ENCODE data around the gene FIGLA. TPM values are rescaled to one million over a fixed set of nuclear protein-coding genes. Genes with fewer than 3 reads are reported as not detected.
A peak's percentile ranks its signal among the peaks of the same experiment; 100 is the strongest.
"Not testable (repeated sequence)": the region's sequence is repeated elsewhere in the genome, so short reads cannot be mapped to it uniquely, and the experiment has no call there.

The FIGLA gene
- total RNA-seq, 1 donor from 2014 or later: not detected

DNA sequence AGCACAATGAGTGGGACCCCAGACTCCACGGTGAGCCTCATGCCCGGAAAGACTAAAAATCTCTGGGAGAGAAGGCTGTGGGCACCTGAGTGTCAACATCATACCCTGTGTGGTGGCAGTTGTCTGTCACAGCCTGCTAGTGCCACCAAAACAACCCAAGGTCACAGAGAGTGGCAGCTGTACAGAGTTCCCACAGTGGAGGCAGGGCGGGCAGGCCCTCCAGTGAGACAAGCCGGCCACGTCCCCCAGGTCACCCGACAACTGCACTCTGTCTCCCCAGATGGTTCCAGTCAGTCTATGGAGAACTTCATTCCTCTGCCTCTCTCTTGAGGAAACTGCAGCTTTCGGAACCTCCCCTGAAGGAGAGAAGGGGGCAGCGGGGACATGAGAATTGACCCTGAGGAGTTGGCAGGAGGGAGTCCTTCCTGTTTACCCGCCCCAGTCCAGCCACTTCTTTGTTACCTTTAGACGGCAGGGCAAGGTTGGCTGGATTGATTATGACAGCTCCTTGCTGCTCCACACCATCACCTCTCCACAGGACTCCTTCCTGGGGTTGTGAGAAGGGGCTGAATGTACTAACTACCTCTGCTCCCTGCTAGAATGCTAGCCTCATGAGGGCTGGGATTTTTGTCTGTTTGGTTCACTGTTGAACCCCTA is 11.3 kb upstream of the FIGLA start:
- peaks cover 12% of the 10 kb centered on the region for H3K9me3 Mint-ChIP-seq
- intact Hi-C loops (cut with micrococcal nuclease): no loop called here
- no peak overlapping the region for H3K27ac Mint-ChIP-seq
- no peak for DNase-seq (ENCODE audit: low spot score)
- no peak overlapping the region for H3K4me3 Mint-ChIP-seq
- H3K36me3 Mint-ChIP-seq (ENCODE audit: low read depth): peaks cover 3% of the 10 kb centered on the region
- H3K27me3 Mint-ChIP-seq (ENCODE audit: insufficient read depth): no peaks in the 10 kb centered on the region
- H3K4me1 Mint-ChIP-seq (ENCODE audit: low read depth): peaks cover 4% of the 10 kb centered on the region

GRCh38 chr2:70799706-70800105 is 9.3 kb upstream of the FIGLA start:
- intact Hi-C loops (cut with micrococcal nuclease): no loop called here
- DNase-seq (ENCODE audit: low spot score): no peak
- no peak overlapping the region for H3K4me3 Mint-ChIP-seq
- H3K27ac Mint-ChIP-seq: no peak overlapping the region
- H3K27me3 Mint-ChIP-seq (ENCODE audit: insufficient read depth): no peaks in the 10 kb centered on the region
- peaks cover 12% of the 10 kb centered on the region for H3K9me3 Mint-ChIP-seq
- H3K4me1 Mint-ChIP-seq (ENCODE audit: low read depth): peaks cover 4% of the 10 kb centered on the region
- H3K36me3 Mint-ChIP-seq (ENCODE audit: low read depth): peaks cover 3% of the 10 kb centered on the region

GRCh38 chr2:70797996-70798395 is 7.6 kb upstream of the FIGLA start:
- intact Hi-C loops (cut with micrococcal nuclease); H3K36me3 Mint-ChIP-seq (ENCODE audit: low read depth); H3K4me1 Mint-ChIP-seq (ENCODE audit: low read depth); DNase-seq (ENCODE audit: low spot score); H3K4me3 Mint-ChIP-seq; H3K27ac Mint-ChIP-seq; H3K27me3 Mint-ChIP-seq (ENCODE audit: insufficient read depth): not testable (repeated sequence)
- H3K9me3 Mint-ChIP-seq: peaks cover 12% of the 10 kb centered on the region

GRCh38 chr2:70797506-70797905 is 7.1 kb upstream of the FIGLA start:
- intact Hi-C loops (cut with micrococcal nuclease): no loop called here
- H3K27ac Mint-ChIP-seq: no peak overlapping the region
- H3K9me3 Mint-ChIP-seq: peaks cover 12% of the 10 kb centered on the region
- no peak for DNase-seq (ENCODE audit: low spot score)
- H3K4me1 Mint-ChIP-seq (ENCODE audit: low read depth): peaks cover 4% of the 10 kb centered on the region
- H3K4me3 Mint-ChIP-seq: no peak overlapping the region
- H3K36me3 Mint-ChIP-seq (ENCODE audit: low read depth): peaks cover 3% of the 10 kb centered on the region
- H3K27me3 Mint-ChIP-seq (ENCODE audit: insufficient read depth): peaks cover 4% of the 10 kb centered on the region

DNA sequence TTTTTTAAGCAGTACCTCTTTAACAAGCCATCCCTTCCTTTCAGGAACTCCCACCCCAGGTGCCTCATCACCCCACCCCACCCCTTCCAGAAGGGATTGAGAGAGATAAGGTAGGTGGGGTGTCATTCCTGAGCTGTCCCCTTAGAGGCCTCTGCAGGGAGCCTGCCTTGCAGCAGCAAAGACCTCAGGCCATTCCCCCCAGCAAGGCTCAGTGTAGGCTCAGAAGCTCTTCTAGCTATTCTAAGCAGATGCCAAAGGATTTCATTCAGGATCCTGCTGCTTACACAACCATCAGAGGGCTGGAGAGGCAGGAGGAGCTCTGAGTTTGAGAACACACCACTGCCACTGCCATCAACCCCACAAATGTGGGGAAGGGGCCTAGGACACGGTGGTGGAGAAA is 5.8 kb upstream of the FIGLA start:
- DNase-seq (ENCODE audit: low spot score): no peak
- intact Hi-C loops (cut with micrococcal nuclease): no loop called here
- Mint-ChIP-seq H3K27ac (no peak overlapping the region), H3K36me3 (ENCODE audit: low read depth) (peaks cover 3% of the 10 kb centered on the region), H3K9me3 (peaks cover 12% of the 10 kb centered on the region), H3K27me3 (ENCODE audit: insufficient read depth) (peaks cover 15% of the 10 kb centered on the region), H3K4me1 (ENCODE audit: low read depth) (peaks cover 4% of the 10 kb centered on the region), H3K4me3 (no peak overlapping the region)

DNA sequence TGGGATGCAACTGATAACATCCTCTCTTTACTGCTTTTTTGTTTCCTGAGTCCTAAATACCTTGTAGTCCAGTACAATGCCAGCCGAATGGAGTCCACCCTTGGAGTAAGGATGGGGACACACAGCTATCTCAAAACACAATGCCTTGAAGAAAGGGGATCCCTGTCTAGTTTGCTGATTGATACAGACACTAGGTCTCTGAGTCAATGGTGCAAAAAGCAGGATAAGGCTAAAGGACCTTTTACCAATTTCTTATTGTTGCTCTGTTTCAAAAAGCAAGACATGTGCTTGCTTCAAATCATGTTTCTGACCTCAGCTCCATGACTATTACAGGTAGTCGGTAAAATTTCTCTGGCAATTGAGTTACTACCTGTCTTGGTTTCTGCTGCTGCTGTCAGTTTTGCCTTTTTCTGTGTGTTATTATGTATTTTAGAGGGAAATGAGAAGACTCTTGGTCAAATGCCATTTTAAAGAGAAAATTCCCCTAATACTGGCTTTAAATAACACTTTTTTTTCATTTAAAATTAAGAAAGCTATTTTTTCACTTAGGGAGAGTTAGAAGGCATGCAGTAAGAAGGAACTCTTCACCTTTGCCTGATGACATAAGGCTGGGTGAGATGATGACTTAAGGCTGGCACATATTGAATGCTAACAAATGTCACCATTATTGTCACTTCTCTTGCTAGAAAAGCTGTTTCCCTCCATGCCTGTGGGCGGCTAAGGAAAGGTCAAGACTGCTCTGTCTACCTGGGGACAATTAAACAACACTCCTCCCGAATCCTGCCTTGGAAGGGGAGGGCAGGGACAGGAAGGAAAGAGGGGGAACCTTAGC is 4.9 kb upstream of the FIGLA start:
- intact Hi-C loops (cut with micrococcal nuclease): no loop called here
- peaks cover 9% of the 10 kb centered on the region for H3K9me3 Mint-ChIP-seq
- DNase-seq (ENCODE audit: low spot score): no peak

DNA sequence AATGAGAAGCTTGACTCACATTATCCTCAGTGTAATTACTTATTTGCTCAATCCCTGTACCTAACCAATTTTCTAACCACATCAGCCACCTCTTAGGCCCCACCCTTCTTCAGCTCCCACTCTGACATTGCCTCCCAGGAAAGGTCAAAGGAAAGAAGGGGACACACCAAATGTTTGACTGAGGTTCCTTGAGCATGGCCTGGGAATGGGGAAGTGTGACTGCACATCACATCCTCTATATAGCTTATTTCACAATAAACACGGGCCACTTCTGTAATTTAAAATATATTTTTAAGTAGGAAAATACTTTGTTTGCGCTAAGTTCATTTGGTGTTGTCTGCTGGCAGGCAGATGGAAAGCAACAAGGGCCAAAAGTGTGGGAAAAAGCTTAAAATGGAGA is 3.0 kb upstream of the FIGLA start:
- Mint-ChIP-seq H3K27me3 (ENCODE audit: insufficient read depth) (peaks cover 29% of the 10 kb centered on the region), H3K4me3 (no peak overlapping the region), H3K27ac (no peak overlapping the region), H3K9me3 (no peaks in the 10 kb centered on the region), H3K36me3 (ENCODE audit: low read depth) (peaks cover 3% of the 10 kb centered on the region), H3K4me1 (ENCODE audit: low read depth) (peaks cover 11% of the 10 kb centered on the region)
- DNase-seq (ENCODE audit: low spot score): no peak
- intact Hi-C loops (cut with micrococcal nuclease): no loop called here

More for the DNA sequence above, 4.9 kb upstream of the FIGLA start:
- H3K4me1 Mint-ChIP-seq (ENCODE audit: low read depth): peaks cover 4% of the 10 kb centered on the region
- H3K4me3 Mint-ChIP-seq: no peak overlapping the region
- H3K27me3 Mint-ChIP-seq (ENCODE audit: insufficient read depth): peaks cover 18% of the 10 kb centered on the region
- H3K27ac Mint-ChIP-seq: no peak overlapping the region
- peaks cover 3% of the 10 kb centered on the region for H3K36me3 Mint-ChIP-seq (ENCODE audit: low read depth)

- intact Hi-C loops (cut with micrococcal nuclease): loop anchor here (1.0 to 2.0 kb wide), 6 partner anchors 72 to 485 kb away; no protein-coding TSS in a partner anchor
- Mint-ChIP-seq H3K4me3 (peak overlapping the region; percentile 75), H3K27ac (no peak overlapping the region), H3K9me3 (no peaks in the 10 kb centered on the region), H3K36me3 (ENCODE audit: low read depth) (no peaks in the 10 kb centered on the region), H3K27me3 (ENCODE audit: insufficient read depth) (peaks cover 46% of the 10 kb centered on the region), H3K4me1 (ENCODE audit: low read depth) (peaks cover 13% of the 10 kb centered on the region)
- DNase-seq (ENCODE audit: low spot score): peak; percentile 55
Observed at GRCh38 chr2:70789304-70790135, 923 bp downstream of the FIGLA start.

DNA sequence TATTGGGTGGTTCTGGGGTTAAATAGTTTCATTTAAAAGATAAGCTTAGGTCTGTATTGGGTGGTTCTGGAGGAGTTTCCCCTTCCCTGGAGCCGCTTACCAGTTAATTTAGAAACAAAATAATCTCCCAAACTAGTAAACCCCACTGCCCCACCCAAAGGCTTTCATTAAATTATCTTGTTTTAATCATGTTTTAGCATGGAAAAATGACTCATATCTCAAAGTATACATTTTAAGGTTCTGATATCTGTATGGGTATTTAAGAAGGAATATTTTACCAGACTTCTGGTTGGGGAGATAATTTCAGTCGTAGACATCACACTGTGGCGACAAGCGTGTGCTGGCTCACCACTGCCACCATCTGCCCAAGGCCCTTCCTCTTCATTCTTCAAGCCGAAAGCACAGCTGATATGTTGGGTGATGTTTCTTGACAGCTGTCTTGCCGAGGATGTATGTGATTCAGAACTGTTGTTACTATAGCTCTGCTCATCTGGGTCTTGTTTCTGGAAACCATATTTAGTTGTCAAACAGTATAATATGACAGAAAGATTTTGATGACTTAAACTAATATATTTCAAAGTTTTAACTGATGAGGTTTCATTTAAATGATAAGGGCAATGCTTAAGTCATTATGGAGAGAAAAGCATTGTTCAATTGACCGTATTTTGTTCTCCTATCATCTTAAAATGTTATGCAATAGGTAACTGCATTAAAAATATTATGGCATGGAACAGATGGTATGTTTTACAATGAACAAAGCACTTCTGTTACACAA is 5.1 kb downstream of the FIGLA start:
- DNase-seq (ENCODE audit: low spot score): no peak
- H3K4me3 Mint-ChIP-seq: no peak overlapping the region
- no peaks in the 10 kb centered on the region for H3K36me3 Mint-ChIP-seq (ENCODE audit: low read depth)
- intact Hi-C loops (cut with micrococcal nuclease): loop anchor here (1.0 kb wide), 1 partner anchor 130 kb away; no protein-coding TSS in a partner anchor
- no peak overlapping the region for H3K27ac Mint-ChIP-seq
- H3K27me3 Mint-ChIP-seq (ENCODE audit: insufficient read depth): peaks cover 33% of the 10 kb centered on the region
- H3K9me3 Mint-ChIP-seq: no peaks in the 10 kb centered on the region
- H3K4me1 Mint-ChIP-seq (ENCODE audit: low read depth): peaks cover 13% of the 10 kb centered on the region

GRCh38 chr2:70784320-70784719 is 6.1 kb downstream of the FIGLA start:
- Mint-ChIP-seq H3K36me3 (ENCODE audit: low read depth) (no peaks in the 10 kb centered on the region), H3K9me3 (no peaks in the 10 kb centered on the region), H3K4me3 (no peak overlapping the region), H3K27me3 (ENCODE audit: insufficient read depth) (peaks cover 36% of the 10 kb centered on the region), H3K27ac (no peak overlapping the region), H3K4me1 (ENCODE audit: low read depth) (peaks cover 7% of the 10 kb centered on the region)
- DNase-seq (ENCODE audit: low spot score): no peak
- intact Hi-C loops (cut with micrococcal nuclease): no loop called here

- Mint-ChIP-seq H3K27ac (no peak overlapping the region), H3K27me3 (ENCODE audit: insufficient read depth) (peaks cover 37% of the 10 kb centered on the region), H3K36me3 (ENCODE audit: low read depth) (no peaks in the 10 kb centered on the region), H3K4me1 (ENCODE audit: low read depth) (no peaks in the 10 kb centered on the region), H3K9me3 (no peaks in the 10 kb centered on the region), H3K4me3 (no peak overlapping the region)
- DNase-seq (ENCODE audit: low spot score): no peak
- intact Hi-C loops (cut with micrococcal nuclease): no loop called here
Observed at GRCh38 chr2:70779911-70780545, 10.4 kb downstream of the FIGLA start.

GRCh38 chr2:70779491-70779890 is 11.0 kb downstream of the FIGLA start:
- intact Hi-C loops (cut with micrococcal nuclease): no loop called here
- Mint-ChIP-seq H3K27me3 (ENCODE audit: insufficient read depth) (peaks cover 40% of the 10 kb centered on the region), H3K27ac (no peak overlapping the region), H3K36me3 (ENCODE audit: low read depth) (no peaks in the 10 kb centered on the region), H3K4me3 (no peak overlapping the region), H3K9me3 (no peaks in the 10 kb centered on the region), H3K4me1 (ENCODE audit: low read depth) (no peaks in the 10 kb centered on the region)
- no peak for DNase-seq (ENCODE audit: low spot score)
